HuH-7 (cell line): Measurements from ENCODE around the gene IPCEF1.

Experiments used
- DNase-seq: peaks from one replicate; pipeline ENCODE4 v3.0.0; 2011; ENCODE audit warnings: low spot score

Gene IPCEF1

GRCh38 chr6:154292855-154293519, 63.6 kb downstream of the IPCEF1 start:
- peak; percentile 35 for DNase-seq

- no peak for DNase-seq
These were observed 64.5 kb downstream of the IPCEF1 start for GRCh38 chr6:154292066-154292465.

- DNase-seq, result no peak
These were observed 66.6 kb downstream of the IPCEF1 start for GRCh38 chr6:154289818-154290508.

DNA sequence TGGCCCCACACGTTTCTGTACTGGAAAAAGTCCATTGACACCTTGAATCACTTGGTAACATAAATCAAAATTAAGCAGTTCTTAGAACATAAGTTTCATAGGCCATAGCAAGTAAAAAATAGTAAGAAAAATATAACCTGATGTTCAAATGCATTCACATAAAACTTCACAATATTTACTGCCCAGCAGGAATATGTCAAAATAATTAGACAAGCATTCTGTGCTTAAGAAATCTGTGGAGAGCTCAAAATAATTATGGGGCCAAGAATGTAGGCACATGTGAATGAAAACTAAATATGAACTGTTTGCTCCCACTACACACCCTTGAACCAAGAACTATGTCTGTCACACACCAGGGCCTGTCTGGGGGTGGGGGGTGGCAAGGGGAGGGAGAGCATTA, 70.8 kb downstream of the IPCEF1 start:
- no peak for DNase-seq

DNA sequence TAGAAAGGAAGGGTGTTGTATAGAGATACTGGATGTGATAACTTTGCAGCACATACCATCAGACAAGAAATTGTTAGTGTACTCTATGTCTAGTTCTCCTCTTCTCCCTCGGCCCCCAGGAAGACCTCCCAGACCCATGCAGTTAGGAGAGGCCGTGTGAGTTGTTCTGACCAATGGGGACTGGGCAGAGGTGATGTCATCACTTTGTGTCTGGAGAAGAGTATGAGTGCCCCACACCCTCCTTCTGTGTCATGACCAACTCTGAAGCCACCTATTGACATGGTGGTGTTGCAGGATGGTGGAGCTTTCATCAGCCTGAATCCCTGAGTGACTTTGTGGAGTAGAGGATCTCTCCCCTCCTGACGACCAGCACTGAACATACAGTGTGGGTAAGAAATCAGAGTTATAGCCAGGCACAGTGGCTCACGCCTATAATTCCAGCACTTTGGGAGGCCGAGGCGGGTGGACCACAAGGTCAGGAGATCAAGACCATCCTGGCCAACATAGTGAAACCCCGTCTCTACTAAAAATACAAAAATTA, 72.2 kb downstream of the IPCEF1 start:
- no peak for DNase-seq

DNA sequence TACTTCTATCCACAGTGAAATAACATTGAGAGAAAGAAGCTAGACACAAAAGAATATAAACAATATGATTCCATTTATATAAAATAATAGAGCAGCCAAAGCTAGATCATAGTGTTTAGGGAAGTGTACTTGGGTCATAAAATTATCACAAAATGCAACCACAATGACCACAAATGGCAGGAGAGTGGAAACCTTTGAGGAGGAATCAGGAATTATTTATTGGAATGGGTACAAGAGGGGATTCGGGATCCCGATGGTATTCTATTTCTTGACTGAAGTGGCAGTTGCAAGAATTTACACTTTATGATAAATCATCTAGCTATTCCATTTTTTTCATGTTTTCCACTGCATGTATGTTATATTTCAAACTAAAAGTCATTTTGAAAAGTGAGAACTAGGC, 76.1 kb downstream of the IPCEF1 start:
- no peak for DNase-seq

DNA sequence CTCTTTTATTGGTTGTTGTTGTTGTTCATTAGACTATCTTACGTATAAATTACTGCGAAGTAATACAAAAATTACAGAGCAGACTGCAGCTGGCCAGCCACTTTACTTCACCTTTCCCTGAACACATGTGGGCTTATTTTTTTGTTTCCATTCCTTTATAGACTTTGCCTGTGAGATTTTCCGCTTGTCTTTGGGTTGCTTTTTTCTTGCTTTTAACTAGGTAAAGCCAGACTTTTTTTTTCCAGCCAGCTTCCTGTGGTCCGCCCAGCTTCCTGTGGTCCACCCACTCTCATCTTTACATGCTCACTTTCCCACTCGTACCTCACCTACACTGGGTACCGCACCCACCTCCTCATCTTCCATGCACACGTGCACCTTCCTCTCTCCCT, 79.0 kb downstream of the IPCEF1 start:
- no peak for DNase-seq

DNA sequence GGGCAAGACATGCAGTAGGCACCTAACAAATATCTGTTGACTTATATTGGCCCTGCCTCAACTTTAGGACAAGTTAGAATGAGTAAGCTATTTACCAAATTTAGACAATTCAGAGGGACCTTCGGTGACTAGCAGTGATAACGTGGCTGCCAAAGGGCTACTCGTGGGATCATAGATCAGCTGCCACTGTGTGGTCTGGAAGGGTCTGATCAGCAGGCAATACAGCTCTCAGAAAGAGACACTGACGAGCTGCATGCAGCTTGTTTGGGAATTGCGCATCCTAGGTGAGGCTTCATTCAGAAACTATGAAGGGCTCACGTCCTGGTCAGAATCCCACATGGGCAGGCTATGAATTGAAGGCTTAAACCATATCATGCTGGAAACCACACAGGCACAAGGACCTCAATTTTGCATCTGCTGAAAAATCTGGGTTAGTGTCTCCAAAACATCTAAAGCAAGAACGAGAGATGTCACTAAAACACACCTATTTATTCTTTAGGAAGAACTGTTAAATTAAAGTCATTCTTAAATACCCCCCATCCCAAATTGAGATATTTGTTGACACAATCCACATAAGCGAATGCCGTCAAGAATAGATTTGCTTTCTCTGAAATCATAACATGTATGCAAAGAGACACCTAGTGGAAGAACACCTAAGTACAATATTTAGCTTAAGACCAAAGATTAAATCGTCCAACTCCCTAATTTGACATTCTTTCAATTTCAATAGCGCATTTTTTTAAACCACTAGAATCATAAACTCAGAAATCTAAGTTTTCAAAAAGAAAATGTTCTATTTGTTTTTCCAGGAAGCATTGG, 79.6 kb downstream of the IPCEF1 start:
- DNase-seq, result peak; percentile 34

- no peak for DNase-seq
These were observed 82.4 kb downstream of the IPCEF1 start for GRCh38 chr6:154274168-154274567.

DNA sequence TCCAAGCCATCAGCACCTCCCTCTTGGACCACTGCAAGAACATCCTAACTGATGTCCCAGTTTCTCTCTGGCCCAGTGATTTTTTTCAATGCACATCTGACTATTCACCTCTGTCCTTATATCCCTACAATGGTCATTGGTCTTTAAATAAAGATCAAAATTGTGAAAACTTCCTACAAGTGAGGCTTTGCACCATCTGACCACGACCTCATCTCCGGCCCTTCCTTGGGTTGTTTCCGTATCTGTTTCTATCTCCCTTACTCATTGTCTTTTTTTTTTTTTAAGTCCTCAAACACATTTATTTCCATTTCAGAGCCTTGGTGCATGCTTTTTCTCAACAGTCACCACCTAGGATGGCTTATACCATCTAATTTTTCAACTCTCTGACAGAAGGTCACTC, 88.1 kb downstream of the IPCEF1 start:
- no peak for DNase-seq

GRCh38 chr6:154267508-154268106, 89.0 kb downstream of the IPCEF1 start:
- no peak for DNase-seq

DNA sequence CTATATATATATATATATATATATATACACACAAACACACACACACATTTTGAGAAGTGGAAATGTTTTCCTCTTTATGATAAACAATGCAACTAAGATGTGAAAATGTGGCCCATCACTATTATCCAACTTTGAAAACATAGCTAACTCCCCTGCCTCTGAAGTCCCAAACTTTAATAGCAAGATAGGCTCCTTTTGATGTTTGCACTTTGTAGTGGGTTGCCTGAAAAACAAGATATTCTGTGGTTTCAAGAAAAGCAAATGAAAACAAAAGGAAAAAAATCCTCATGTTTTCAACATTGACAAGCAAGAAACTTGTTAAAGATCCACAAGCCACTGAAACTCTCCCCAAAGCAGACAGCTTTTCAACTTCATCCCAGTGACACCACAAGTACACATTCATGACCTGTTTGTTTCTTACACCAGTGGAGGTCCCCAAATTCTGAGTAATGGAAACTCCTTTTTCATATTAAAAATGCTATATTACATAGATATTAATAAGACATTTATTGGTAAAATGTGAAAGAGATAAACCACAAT, 90.0 kb downstream of the IPCEF1 start:
- DNase-seq, result no peak

GRCh38 chr6:154261688-154262397, 94.8 kb downstream of the IPCEF1 start:
- no peak for DNase-seq

DNA sequence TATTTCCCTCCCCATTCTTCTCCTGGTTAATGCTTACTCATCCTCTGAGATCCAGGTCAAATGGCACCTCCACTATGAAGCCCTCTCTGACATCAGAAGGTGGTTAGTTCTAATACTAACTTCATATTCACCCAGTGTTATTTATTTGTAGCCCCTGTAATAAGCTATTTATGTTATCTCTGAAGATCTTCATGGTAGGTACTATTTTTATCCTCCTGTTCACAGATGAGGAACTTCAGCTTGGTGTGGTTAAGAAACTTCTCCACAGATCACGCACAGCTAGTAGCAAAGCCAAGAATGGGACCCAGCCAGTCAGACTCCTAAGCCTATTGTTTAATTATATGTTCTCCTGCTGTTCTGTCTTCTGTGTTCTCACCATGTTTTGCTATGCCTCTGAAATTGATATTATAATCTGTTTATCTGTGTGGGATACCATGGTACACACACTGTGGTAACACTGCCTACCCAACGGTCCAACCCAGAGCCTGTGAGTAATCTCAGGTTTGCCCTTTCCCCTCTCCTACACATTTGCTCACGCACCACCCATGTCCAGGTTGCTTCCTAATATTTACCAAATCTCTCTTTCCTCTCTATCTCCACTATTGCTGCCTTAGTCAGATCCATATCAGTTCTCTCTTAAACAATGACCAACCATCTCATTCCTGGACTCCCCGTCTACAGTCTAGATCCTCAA, 98.4 kb downstream of the IPCEF1 start:
- DNase-seq, result no peak

DNA sequence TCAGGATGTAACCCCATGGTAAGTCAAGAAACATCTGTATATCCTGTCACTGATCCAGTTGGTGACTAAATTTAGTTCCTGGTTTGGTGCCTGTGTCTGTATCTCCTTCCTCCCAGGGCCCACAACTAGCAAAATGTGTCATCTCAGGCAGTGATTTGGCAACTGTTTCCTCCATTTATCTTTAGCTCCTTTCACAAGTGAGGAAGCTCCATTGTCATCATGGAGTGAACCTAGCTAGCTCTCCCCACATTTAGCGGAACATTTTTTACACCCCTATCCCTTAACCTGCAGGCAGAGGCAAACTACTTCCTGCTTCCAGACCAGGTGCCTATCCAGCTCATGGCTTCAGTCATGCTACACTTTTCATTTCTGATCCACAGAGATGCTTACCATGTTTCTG, 99.5 kb downstream of the IPCEF1 start:
- DNase-seq, result no peak

DNA sequence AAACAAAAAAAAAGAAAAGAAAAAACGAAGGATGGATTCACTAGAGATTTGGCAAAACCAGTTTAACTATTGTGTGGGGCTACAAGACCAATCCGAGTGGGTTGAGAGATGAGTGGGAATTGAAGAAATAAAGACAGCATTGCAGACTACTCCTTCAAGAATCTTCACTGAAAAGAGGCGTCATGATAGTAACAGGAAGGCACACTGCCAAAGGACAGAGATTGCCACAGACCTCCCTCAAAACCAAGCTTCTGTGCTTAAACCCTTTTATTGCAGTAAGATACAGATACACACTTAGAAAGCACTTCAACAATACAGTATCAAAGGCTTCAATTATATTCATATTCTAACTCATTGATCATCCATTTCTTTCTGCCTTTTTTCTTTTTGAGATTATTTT, 103.9 kb downstream of the IPCEF1 start:
- DNase-seq, result no peak

DNA sequence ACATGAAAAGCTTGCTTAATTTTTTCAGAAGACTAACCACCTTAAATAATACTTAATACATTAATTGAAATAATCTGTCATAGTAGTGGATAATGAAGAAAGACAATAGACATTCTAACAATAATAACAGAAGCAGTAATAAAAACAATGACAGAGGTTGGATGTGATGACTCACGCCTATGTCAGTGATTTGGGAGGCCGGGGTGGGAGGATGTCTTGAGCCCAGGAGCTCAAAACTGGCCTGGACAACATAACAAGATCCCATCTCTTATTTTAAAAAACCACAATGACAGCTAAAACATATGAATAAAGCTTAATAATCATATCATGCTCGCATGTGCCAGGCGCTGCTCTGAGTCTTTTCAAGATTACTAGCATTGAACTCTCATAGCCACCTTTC, 105.5 kb downstream of the IPCEF1 start:
- DNase-seq, result no peak

DNA sequence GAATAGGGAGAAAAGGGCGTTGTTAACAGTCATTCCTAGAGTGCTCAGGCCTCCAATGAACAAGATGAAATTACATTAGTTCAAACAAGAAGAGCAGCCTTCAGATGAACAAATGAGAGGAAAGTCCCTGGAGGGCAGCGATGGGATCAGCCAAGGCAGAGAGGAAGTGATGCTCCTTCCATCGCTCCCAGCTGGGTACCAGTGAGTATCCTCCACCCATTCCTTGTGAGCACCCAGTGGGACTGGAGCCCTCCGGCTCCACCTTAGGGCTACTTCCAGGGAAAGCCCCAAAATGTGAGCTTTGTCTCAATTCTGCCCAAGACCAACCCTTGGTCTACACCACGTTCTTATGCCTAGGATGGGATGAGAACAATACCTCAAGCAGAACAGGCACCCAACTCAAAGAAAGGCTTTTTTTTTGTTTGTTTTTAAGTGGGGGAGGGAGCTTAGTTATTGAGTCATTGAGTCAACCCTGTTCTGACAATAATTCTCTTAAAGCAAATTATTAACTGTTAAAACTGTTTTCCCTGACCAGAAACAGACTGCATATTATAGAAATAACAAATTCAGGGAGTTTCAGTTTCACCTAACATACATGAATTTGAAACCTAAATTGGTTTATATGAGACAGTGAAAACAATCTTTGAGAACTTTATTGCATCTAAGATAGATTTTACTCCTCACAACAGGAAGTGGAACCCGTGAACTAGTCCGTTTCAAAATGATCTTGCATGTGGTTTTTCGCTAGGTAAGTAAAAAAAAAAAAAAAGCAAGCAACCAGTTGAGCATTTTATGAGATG, 106.9 kb downstream of the IPCEF1 start:
- DNase-seq, result no peak

DNA sequence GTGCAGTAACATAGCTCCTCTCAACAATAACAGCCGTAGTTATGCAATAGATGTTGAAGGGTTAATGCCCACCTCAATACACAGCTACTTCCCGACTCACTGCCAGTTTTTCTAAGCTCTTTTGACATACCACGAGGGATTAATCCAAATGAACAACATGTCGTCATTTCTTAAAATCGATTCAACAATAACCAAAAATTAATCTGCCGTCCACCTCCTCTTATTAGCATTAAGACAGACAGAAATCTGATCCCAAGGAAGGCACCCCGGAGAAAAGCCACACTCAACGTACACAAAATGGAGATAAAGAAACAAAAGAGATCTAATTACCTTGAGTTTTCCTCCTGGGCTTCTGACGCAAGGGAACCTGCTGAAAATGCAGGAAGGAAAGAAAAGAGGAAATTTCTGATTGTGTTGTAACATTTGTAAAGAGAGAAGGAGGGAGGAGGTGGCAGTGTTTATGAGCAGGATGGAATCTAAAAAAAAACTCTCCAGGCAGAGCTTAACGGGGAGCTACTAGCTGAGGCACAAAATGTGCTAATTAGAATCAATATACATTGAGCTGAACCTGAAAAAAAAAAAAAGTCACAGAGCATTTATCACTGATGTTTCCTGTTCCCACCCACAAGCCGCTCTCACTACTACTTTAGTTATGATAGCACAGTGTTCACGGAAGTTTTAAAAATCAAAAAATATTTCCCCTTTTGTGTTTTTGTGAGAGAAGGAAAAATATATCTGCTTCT, 109.3 kb downstream of the IPCEF1 start:
- no peak for DNase-seq
